Uterus (tissue), 4 donors: Measurements from ENCODE around the gene ABCA6. TPM values are rescaled to one million over a fixed set of nuclear protein-coding genes. Genes with fewer than 3 reads are reported as not detected.

Source experiments
- DNase-seq, 2 donors: peaks; one replicate each; pipeline ENCODE4 v3.0.0-alpha.2; 2019 to 2020
- H3K27ac ChIP-seq, 2 donors: fragments of 200-600 bp; sonication (generic); 1 replicate in 1 of 2; 2 replicates in 1 of 2; pipeline ENCODE4 v1.5.1; 2016 to 2018
- H3K27me3 ChIP-seq, 2 donors: fragments of 200-600 bp; sonication (generic); one replicate each; pipeline ENCODE4 v1.5.1; 2018 to 2019; ENCODE audit warnings: control low read depth in 1 of 2
- H3K36me3 ChIP-seq, 2 donors: fragments of 200-600 bp; sonication (generic); one replicate each; pipeline ENCODE4 v1.5.1; 2019; ENCODE audit warnings: control low read depth in 1 of 2
- H3K4me1 ChIP-seq, 2 donors: fragments of 200-600 bp; sonication (generic); one replicate each; pipeline ENCODE4 v1.5.1; 2018 to 2019; ENCODE audit warnings: control low read depth in 1 of 2
- H3K4me3 ChIP-seq, 2 donors: fragments of 200-600 bp; sonication (generic); 1 replicate in 1 of 2; 2 replicates in 1 of 2; pipeline ENCODE4 v1.5.1; 2018 to 2019; ENCODE audit warnings: mild to moderate bottlenecking in 1 of 2
- H3K9me3 ChIP-seq, 2 donors: fragments of 200-600 bp; sonication (generic); one replicate each; pipeline ENCODE4 v1.5.1; 2019; ENCODE audit warnings: control low read depth in 1 of 2
- CTCF ChIP-seq, 4 experiments: fragments of 200-600 bp in 2 of 4; fragments of 450-650 bp in 2 of 4; sonication (generic) in 2 of 4; IDR thresholded peaks; one replicate each; pipeline ENCODE4 v1.5.1; 2016 to 2019; ENCODE audit warnings: antibody characterized with exemption in 4 of 4, mild to moderate bottlenecking in 2 of 4, moderate library complexity in 1 of 4
- POLR2A ChIP-seq, 2 donors: fragments of 450-650 bp; IDR thresholded peaks; one replicate each; pipeline ENCODE4 v1.6.1; 2016; ENCODE audit warnings: antibody characterized with exemption in 2 of 2, mild to moderate bottlenecking in 1 of 2, moderate library complexity in 1 of 2
- intact Hi-C: fragments of 100-400 bp; cut with DNase I; formaldehyde crosslinking; loops from one replicate; pipeline ENCODE4 v1.15.1; 2023; ENCODE audit warnings: low total_unique reads
- total RNA-seq, 4 donors: library from RNA; depleted of rRNA in 3 of 4; stranded (reverse); fragments of >200 nt in 3 of 4; gene quantifications; one replicate each; pipeline versions ENCODE4 v1.1.0 to v1.2.4, GENCODE V29; 2014 to 2023
- donor health status: DM: yes; HTN: yes; CAD: no.

The ABCA6 gene
- total RNA-seq, 4 donors from 2014 or later = 13.5 to 65.6 (median 45.7) TPM

GRCh38 chr17:69179227-69179952, 37.7 kb upstream of the ABCA6 start:
- intact Hi-C loops = no loop called here
- H3K27me3 ChIP-seq = no peaks in the 10 kb centered on the region
- H3K36me3 ChIP-seq = no peaks in the 10 kb centered on the region
- no peak overlapping the region for H3K4me3 ChIP-seq
- no peak for TF ChIP-seq POLR2A (IDR thresholded peaks at IDR 0.05)
- no peak for TF ChIP-seq CTCF (IDR thresholded peaks at IDR 0.05)
- H3K27ac ChIP-seq = no peak overlapping the region
- H3K9me3 ChIP-seq = no peaks in the 10 kb centered on the region
- H3K4me1 ChIP-seq = no peaks in the 10 kb centered on the region
- no peak for DNase-seq

DNA sequence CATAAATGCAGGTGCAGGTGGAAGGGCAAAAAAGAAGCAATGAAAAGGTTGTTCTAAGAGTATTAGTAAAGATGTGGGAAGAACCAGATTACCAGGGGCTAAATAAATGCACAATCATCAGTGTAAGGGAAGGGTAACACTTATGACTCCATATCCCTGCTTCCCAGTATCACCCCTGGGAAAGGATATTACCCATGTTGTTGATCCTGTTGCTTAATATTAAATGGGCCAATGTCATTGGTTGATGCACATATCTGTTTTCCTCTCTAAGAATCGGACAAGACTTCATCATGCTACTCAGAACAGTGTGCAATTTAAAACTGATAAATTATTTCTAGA, 34.7 kb upstream of the ABCA6 start:
- Histone ChIP-seq H3K4me1 (no peaks in the 10 kb centered on the region), H3K9me3 (no peaks in the 10 kb centered on the region), H3K4me3 (no peak overlapping the region), H3K27ac (no peak overlapping the region), H3K27me3 (no peaks in the 10 kb centered on the region), H3K36me3 (no peaks in the 10 kb centered on the region)
- no peak for DNase-seq
- TF ChIP-seq POLR2A (IDR thresholded peaks at IDR 0.05) (no peak), CTCF (IDR thresholded peaks at IDR 0.05) (no peak)
- intact Hi-C loops = no loop called here

DNA sequence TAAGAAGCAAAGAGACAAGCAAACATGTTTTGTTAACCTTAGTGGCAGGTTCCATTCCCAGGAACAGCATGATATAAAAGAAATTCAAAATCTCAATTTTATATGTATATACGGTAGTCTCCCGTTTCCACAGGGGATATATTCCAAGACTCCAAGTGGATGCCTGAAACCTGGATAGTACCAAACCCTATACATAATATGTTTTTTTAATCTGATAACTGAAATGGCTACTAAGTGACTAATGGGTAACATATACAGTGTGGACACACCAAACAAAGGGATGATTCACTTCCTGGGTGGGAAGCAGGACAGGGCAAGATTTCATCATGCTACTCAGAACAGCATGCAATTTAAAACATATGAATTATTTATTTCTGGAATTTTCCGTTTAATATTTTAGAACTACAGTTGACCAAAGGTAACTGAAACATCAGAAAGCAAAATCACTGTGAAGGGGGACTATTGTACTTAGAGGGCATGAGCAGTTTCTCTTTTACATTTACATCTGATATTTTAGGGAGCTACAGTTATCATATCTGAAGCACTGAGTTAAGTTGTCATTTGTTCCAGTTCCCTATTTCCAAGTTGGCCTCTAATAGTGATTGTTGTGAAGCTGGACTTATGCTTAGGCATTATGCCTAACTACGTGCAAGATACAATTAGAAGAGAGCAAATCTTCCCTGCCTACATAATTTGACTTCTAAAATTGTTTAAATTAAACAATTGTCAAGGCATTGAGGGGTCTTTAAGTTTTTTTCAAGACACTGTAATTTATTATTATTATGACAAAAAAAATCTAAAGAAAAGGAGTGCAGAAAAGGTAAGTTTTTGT, 34.1 kb upstream of the ABCA6 start:
- no peak overlapping the region for H3K27ac ChIP-seq

GRCh38 chr17:69175262-69175624, 33.5 kb upstream of the ABCA6 start:
- intact Hi-C loops = no loop called here
- Histone ChIP-seq H3K4me3 (no peak overlapping the region), H3K4me1 (no peaks in the 10 kb centered on the region), H3K9me3 (no peaks in the 10 kb centered on the region), H3K36me3 (no peaks in the 10 kb centered on the region), H3K27me3 (no peaks in the 10 kb centered on the region), H3K27ac (no peak overlapping the region)
- no peak for DNase-seq
- TF ChIP-seq CTCF (IDR thresholded peaks at IDR 0.05) = no peak
- no peak for TF ChIP-seq POLR2A (IDR thresholded peaks at IDR 0.05)

More for the DNA sequence above, 34.1 kb upstream of the ABCA6 start:
- no peak for DNase-seq
- no peak for TF ChIP-seq POLR2A (IDR thresholded peaks at IDR 0.05)
- no peak for TF ChIP-seq CTCF (IDR thresholded peaks at IDR 0.05)
- Histone ChIP-seq H3K4me3 (no peak overlapping the region), H3K4me1 (no peaks in the 10 kb centered on the region), H3K9me3 (no peaks in the 10 kb centered on the region), H3K27me3 (no peaks in the 10 kb centered on the region), H3K36me3 (no peaks in the 10 kb centered on the region)
- intact Hi-C loops = no loop called here

- no peak for TF ChIP-seq CTCF (IDR thresholded peaks at IDR 0.05)
- TF ChIP-seq POLR2A (IDR thresholded peaks at IDR 0.05) = no peak
- no peaks in the 10 kb centered on the region for H3K9me3 ChIP-seq
- intact Hi-C loops = no loop called here
These were observed 31.4 kb upstream of the ABCA6 start for GRCh38 chr17:69173118-69173517.

More at GRCh38 chr17:69173118-69173517, 31.4 kb upstream of the ABCA6 start:
- Histone ChIP-seq H3K4me3 (no peak overlapping the region), H3K36me3 (no peaks in the 10 kb centered on the region), H3K4me1 (no peaks in the 10 kb centered on the region), H3K27me3 (no peaks in the 10 kb centered on the region), H3K27ac (no peak overlapping the region)
- no peak for DNase-seq
